ENCODE data around the gene BEAN1.

BEAN1 gene

GRCh38 chr16:66428682-66429251 lies 1.7 kb downstream of the BEAN1 start:
- H3K4me3 ChIP-seq (ENCODE audit: low read length), result no peak overlapping the region
- no peak for TF ChIP-seq CTCF (conservative IDR thresholded peaks at IDR 0.05; ENCODE audit: low read length)
- DNase-seq (ENCODE audit: low read depth), result no peak

- TF ChIP-seq CTCF (conservative IDR thresholded peaks at IDR 0.05; ENCODE audit: low read length), result peak; percentile 14; the same call in 1 of the 2 replicates
- no peak overlapping the region for H3K4me3 ChIP-seq (ENCODE audit: low read length)
- DNase-seq (ENCODE audit: low read depth), result no peak
These were observed 2.3 kb downstream of the BEAN1 start for GRCh38 chr16:66429290-66429962.

- DNase-seq (ENCODE audit: low read depth), result no peak
- no peak overlapping the region for H3K4me3 ChIP-seq (ENCODE audit: low read length)
- TF ChIP-seq CTCF (conservative IDR thresholded peaks at IDR 0.05; ENCODE audit: low read length), result no peak
These were observed 3.1 kb downstream of the BEAN1 start for GRCh38 chr16:66430214-66430613.

GRCh38 chr16:66431760-66432159 lies 4.7 kb downstream of the BEAN1 start:
- no peak for TF ChIP-seq CTCF (conservative IDR thresholded peaks at IDR 0.05; ENCODE audit: low read length)
- no peak overlapping the region for H3K4me3 ChIP-seq (ENCODE audit: low read length)
- no peak for DNase-seq (ENCODE audit: low read depth)

GRCh38 chr16:66432429-66432828 lies 5.3 kb downstream of the BEAN1 start:
- no peak for DNase-seq (ENCODE audit: low read depth)
- no peak for TF ChIP-seq CTCF (conservative IDR thresholded peaks at IDR 0.05; ENCODE audit: low read length)
- H3K4me3 ChIP-seq (ENCODE audit: low read length), result no peak overlapping the region

GRCh38 chr16:66434619-66435430 lies 7.7 kb downstream of the BEAN1 start:
- DNase-seq (ENCODE audit: low read depth), result no peak
- no peak for TF ChIP-seq CTCF (conservative IDR thresholded peaks at IDR 0.05; ENCODE audit: low read length)
- no peak overlapping the region for H3K4me3 ChIP-seq (ENCODE audit: low read length)
